NT2/D1 (cell line): ENCODE results near the gene TTLL5.

ENCODE experiments used
- DNase-seq: peaks from one replicate; pipeline ENCODE4 v3.0.0-alpha.2; 2011; ENCODE audit warnings: low read depth, low spot score
- H3K27me3 ChIP-seq: 2 replicates; pipeline ENCODE4 v1.6.0; 2011; ENCODE audit warnings: mild to moderate bottlenecking; ENCODE audit not compliant: insufficient read length, insufficient read depth
- H3K36me3 ChIP-seq: 2 replicates; pipeline ENCODE4 v1.6.1; 2011; ENCODE audit warnings: mild to moderate bottlenecking, low read length, mixed read lengths; ENCODE audit not compliant: insufficient read depth, insufficient read length
- H3K4me1 ChIP-seq: 2 replicates; pipeline ENCODE4 v1.5.1; 2011; ENCODE audit not compliant: insufficient read depth, insufficient read length
- H3K4me3 ChIP-seq: 2 replicates; pipeline ENCODE4 v1.5.1; 2011; ENCODE audit warnings: low read depth; ENCODE audit not compliant: insufficient read length
- H3K9ac ChIP-seq: 2 replicates; pipeline ENCODE4 v1.6.0; 2011; ENCODE audit warnings: low read depth; ENCODE audit not compliant: insufficient read length
- H3K9me3 ChIP-seq: 2 replicates; pipeline ENCODE4 v1.5.1; 2011; ENCODE audit warnings: mild to moderate bottlenecking, low read length; ENCODE audit not compliant: insufficient read depth
- SUZ12 ChIP-seq: IDR thresholded peaks from 2 replicates; pipeline ENCODE4 v1.6.1; 2011; ENCODE audit not compliant: insufficient read length, insufficient read depth; ENCODE audit errors: extremely low read depth
- YY1 ChIP-seq: IDR thresholded peaks from 2 replicates; pipeline ENCODE4 v1.6.1; 2011; ENCODE audit not compliant: insufficient read length, insufficient read depth
- ZNF274 ChIP-seq: IDR thresholded peaks from 2 replicates; pipeline ENCODE4 v1.6.1; 2011; ENCODE audit warnings: mild to moderate bottlenecking, low read depth, low read length

Gene TTLL5

DNA sequence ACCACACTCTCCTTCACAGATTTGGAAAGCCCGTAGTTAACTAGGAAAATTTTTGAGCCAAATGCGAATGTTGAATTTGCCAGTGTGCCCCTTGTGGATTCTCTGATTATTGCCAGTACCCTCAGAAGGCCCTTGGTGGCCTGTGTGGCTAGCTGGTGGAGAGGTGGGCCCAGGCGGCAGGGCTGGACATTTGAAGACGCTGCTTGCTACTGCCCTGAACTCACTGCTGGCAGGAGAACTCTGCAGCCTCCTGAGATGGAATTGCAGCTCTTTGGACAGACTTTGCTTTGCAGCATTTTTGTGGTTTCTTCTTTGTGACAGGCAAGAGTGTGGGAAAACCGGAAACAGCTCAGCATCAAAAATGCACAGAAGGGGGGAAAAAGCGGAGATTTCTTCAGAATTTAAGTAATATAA lies 223.2 kb downstream of the TTLL5 start:
- no peak for DNase-seq
- H3K9me3 ChIP-seq = no peaks in the 10 kb centered on the region
- TF ChIP-seq SUZ12 (no peak), ZNF274 (no peak), YY1 (no peak)

DNA sequence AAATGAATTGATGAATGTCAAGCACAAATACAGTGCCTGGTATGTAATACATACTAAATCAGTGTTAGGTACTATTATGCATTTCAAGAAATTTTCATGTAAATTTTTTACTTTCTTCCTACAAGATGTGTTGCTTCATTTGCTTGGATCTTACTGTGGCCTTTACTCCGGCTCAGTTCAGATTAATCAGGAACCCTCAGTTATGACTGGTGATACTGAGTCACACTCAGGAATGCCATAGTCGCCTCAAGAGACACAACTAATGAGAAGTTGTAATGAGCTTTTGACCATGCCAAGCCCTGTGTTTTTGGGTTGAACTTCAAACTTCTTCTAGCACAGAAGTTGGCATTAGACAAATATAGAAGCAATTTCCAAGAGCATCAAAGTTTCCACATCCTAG lies 224.8 kb downstream of the TTLL5 start:
- H3K4me3 ChIP-seq = no peak overlapping the region
- no peaks in the 10 kb centered on the region for H3K27me3 ChIP-seq
- no peak for DNase-seq
- no peaks in the 10 kb centered on the region for H3K36me3 ChIP-seq
- peaks cover 2% of the 10 kb centered on the region for H3K4me1 ChIP-seq
- H3K9me3 ChIP-seq = no peaks in the 10 kb centered on the region
- TF ChIP-seq SUZ12 (no peak), YY1 (no peak), ZNF274 (no peak)
- H3K9ac ChIP-seq = no peak overlapping the region

More for the DNA sequence above, 223.2 kb downstream of the TTLL5 start:
- no peak overlapping the region for H3K4me3 ChIP-seq
- H3K36me3 ChIP-seq = no peaks in the 10 kb centered on the region
- H3K4me1 ChIP-seq = peaks cover 2% of the 10 kb centered on the region
- no peaks in the 10 kb centered on the region for H3K27me3 ChIP-seq
- no peak overlapping the region for H3K9ac ChIP-seq

DNA sequence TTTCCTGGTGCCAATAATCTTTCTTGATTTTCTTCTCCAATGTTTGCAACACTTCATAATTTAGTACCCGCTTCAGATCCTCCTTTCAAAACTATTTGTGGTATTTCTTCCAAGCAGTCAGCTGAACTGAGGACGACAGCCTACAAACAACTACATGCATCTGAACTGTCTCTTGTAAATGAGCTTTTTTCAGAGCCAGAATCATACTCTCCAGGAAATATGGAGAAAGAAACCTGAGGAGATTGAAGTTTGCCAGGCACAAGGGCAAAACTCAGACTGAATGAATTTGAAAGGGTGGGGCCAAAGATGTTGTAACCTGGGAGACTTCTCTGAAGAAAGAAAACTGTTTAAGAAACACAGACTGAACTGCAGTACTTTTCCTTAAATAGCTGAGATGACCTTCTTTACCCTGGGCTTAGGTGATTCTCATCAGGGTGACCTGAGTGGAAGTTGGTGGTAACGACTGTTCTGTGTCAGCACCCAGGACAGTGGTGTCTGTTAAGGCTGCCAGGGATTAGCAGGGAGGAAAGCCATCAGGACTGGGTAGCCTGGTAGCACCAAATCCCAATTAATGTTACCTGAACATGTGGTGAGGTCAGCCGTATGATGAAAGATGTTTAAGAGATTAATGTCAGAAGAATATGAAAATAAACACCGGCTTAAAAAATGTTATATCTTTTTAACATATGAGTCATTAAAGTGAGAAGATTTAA lies 225.7 kb downstream of the TTLL5 start:
- Histone ChIP-seq H3K4me3 (no peak overlapping the region), H3K9ac (no peak overlapping the region), H3K36me3 (no peaks in the 10 kb centered on the region), H3K9me3 (no peaks in the 10 kb centered on the region), H3K4me1 (peaks cover 2% of the 10 kb centered on the region), H3K27me3 (no peaks in the 10 kb centered on the region)
- DNase-seq = no peak
- TF ChIP-seq ZNF274 (no peak), YY1 (no peak), SUZ12 (no peak)

DNA sequence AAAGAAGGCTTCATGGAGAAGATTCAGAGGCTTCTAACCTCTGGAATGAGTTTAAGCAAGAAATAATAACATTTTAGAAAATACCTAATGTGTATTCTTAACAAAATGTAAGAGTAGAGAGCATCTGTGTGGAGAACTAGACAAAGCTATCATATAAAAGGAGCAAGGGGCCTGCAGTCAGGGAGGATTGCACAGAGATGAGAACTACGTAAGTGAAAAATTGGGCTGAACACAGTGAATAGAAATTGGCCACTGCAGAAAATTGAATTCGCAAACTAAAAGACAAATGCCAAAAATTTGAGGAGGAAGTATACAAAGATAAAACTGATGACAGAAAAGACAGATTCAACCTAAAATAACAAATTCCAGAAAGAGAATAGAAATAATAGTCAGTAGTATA lies 227.9 kb downstream of the TTLL5 start:
- Histone ChIP-seq H3K27me3 (no peaks in the 10 kb centered on the region), H3K4me3 (no peak overlapping the region), H3K36me3 (no peaks in the 10 kb centered on the region), H3K9me3 (no peaks in the 10 kb centered on the region), H3K9ac (no peak overlapping the region), H3K4me1 (peaks cover 2% of the 10 kb centered on the region)
- TF ChIP-seq SUZ12 (no peak), ZNF274 (no peak), YY1 (no peak)
- no peak for DNase-seq

DNA sequence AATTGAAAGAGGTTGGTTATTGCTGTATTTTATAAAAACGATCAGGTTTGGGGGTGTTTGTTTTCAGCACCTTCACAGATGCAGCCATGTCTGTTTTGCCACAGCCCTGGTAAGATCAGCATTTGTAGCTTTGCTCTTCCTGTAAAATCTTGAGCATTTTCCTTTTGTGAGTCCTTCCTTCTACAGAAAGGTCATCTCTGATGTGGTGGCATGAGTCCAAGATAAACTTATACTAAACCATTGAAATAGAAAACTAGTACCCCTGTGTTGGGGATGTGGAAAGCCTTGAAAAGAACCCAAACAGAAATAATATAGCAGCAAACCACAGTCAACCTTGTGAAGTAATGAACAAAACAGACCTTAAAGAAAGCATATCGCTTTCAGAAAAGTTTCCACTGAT lies 235.3 kb downstream of the TTLL5 start:
- H3K4me3 ChIP-seq = no peak overlapping the region
- H3K9me3 ChIP-seq = no peaks in the 10 kb centered on the region
- H3K4me1 ChIP-seq = no peaks in the 10 kb centered on the region
- no peaks in the 10 kb centered on the region for H3K27me3 ChIP-seq
- no peak for DNase-seq
- no peak overlapping the region for H3K9ac ChIP-seq
- no peaks in the 10 kb centered on the region for H3K36me3 ChIP-seq
- TF ChIP-seq YY1 (no peak), ZNF274 (no peak), SUZ12 (no peak)

DNA sequence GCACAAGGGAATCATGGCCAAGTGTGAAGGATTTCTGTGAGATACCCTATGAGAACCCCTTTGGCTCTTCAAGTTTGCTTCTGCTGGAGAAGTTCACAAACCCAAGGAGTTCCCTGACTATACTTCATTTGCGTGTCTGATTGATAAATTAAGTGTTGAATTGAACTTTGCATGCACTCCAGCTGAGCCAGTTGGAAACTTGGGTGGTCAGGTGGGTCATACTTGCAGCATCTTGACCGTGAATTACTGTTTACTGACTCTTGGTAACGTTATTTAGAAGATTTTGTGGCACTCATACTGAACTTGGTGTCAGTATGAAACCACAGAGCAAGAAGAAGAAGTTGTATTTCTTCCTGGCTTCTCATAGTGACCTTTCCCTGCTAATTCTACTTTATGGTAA lies 243.3 kb downstream of the TTLL5 start:
- H3K9me3 ChIP-seq = no peaks in the 10 kb centered on the region
- no peak overlapping the region for H3K4me3 ChIP-seq
- TF ChIP-seq ZNF274 = no peak
- TF ChIP-seq SUZ12 = no peak
- no peak for TF ChIP-seq YY1
- no peak overlapping the region for H3K9ac ChIP-seq
- H3K36me3 ChIP-seq = peaks cover 11% of the 10 kb centered on the region
- no peaks in the 10 kb centered on the region for H3K27me3 ChIP-seq
- no peak for DNase-seq
- peaks cover 4% of the 10 kb centered on the region for H3K4me1 ChIP-seq

DNA sequence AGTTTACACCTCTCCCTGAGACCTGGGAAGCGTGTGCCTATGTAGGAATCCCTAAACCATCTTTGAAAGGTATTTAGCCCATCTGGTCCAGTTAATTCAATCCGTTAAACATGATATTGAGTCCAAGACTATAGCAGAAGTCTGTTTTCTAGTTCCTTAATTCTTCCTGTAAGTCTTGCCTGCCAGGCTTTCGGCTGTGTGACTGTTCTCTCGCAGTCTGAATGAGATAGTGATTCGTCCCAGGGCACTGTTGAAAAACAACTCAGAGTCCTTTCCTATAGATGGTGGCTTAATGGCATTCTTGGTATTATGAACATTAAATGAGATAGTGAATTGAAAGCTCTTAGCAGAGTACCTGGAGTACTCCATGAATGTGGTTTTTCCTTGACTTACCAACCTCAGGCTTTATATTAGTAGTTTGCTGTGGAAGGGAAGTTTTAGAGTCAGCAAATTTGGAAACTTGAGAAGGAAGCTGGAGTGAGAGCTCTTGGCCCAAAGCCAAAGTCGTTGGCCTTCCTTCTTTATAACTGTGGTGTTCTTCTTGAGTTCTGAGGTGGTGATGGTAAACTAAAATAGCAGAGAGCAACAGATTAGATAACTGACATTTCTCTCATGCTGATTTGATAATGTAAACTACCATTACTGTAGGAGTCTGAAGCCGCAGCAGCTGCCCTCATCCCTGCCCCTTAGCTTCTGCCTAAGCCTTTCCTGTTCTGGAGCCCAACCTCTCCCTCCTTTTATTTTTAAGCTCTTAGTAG lies 244.3 kb downstream of the TTLL5 start:
- no peaks in the 10 kb centered on the region for H3K9me3 ChIP-seq
- no peak for DNase-seq
- H3K9ac ChIP-seq = no peak overlapping the region
- no peaks in the 10 kb centered on the region for H3K27me3 ChIP-seq
- peaks cover 4% of the 10 kb centered on the region for H3K4me1 ChIP-seq
- TF ChIP-seq YY1 (no peak), SUZ12 (no peak), ZNF274 (no peak)
- no peak overlapping the region for H3K4me3 ChIP-seq
- peaks cover 11% of the 10 kb centered on the region for H3K36me3 ChIP-seq
